ENCODE measurements around the gene PKP3. TPM values are rescaled to one million over a fixed set of nuclear protein-coding genes. Genes with fewer than 3 reads are reported as not detected.
A peak's percentile ranks its signal among the peaks of the same experiment; 100 is the strongest.
"Not testable (repeated sequence)": the region's sequence is repeated elsewhere in the genome, so short reads cannot be mapped to it uniquely, and the experiment has no call there.

Gene PKP3
- total RNA-seq, 5 donors from 2014 or later (not counting 1 experiment from before 2014, with no cell fraction given): 0.32 to 0.85 (median 0.47) TPM; not detected in 1

- ChIA-PET CTCF (no interaction called here), POLR2A (no interaction called here)
- H3K4me3 ChIP-seq (ENCODE audit: control insufficient read depth in 1 of 2, extremely low read depth in 1 of 2, low read length in 1 of 2): no peak overlapping the region
- DNase-seq (peak in 2 of 35 experiments; percentile 0 to 19), ATAC-seq (replicated peaks in 1 of 4) (no peak)
- H3K9me3 ChIP-seq: no peaks in the 10 kb centered on the region
- H3K9me3 Mint-ChIP-seq: no peaks in the 10 kb centered on the region
- peaks cover 10% of the 10 kb centered on the region for H3K36me3 Mint-ChIP-seq
- no peak overlapping the region for H3K27ac ChIP-seq (ENCODE audit: low read length)
- H3K4me3 Mint-ChIP-seq: no peak overlapping the region
- peaks cover 0 to 7% (median 4%) of the 10 kb centered on the region in 3 donors for H3K4me1 Mint-ChIP-seq
- H3K27ac Mint-ChIP-seq: no peak overlapping the region
- H3K4me1 ChIP-seq (ENCODE audit: control insufficient read depth in 1 of 2, extremely low read depth in 1 of 2, insufficient read depth in 2 of 2, low read length in 2 of 2): peaks cover 0 to 12% of the 10 kb centered on the region in 2 experiments
- H3K27me3 ChIP-seq (replicated peaks in 1 of 2; ENCODE audit: control insufficient read depth in 2 of 2, extremely low read depth in 1 of 2, insufficient read depth in 2 of 2, low read length in 1 of 2): no peaks in the 10 kb centered on the region
- WGBS (ENCODE audit: insufficient coverage): 97% methylated on average over 19 of the region's 21 CpGs
- H3K36me3 ChIP-seq (ENCODE audit: control insufficient read depth in 2 of 2, extremely low read depth in 1 of 2, insufficient read depth in 1 of 2, low read length in 1 of 2): no peaks in the 10 kb centered on the region
- H3K27me3 Mint-ChIP-seq: no peaks in the 10 kb centered on the region
These were observed 26.9 kb downstream of the PKP3 start for GRCh38 chr11:420911-421321.

- no peaks in the 10 kb centered on the region for H3K27me3 ChIP-seq (replicated peaks in 1 of 2; ENCODE audit: control insufficient read depth in 2 of 2, extremely low read depth in 1 of 2, insufficient read depth in 2 of 2, low read length in 1 of 2)
- ChIA-PET POLR2A (no interaction called here), CTCF (no interaction called here)
- Mint-ChIP-seq H3K27me3 (no peaks in the 10 kb centered on the region), H3K27ac (no peak overlapping the region), H3K4me1 (peaks cover 0 to 3% (median 0%) of the 10 kb centered on the region in 3 donors), H3K9me3 (no peaks in the 10 kb centered on the region), H3K4me3 (no peak overlapping the region), H3K36me3 (peaks cover 13% of the 10 kb centered on the region)
- H3K4me1 ChIP-seq (ENCODE audit: control insufficient read depth in 1 of 2, extremely low read depth in 1 of 2, insufficient read depth in 2 of 2, low read length in 2 of 2): peaks cover 0 to 7% of the 10 kb centered on the region in 2 experiments
- H3K27ac ChIP-seq (ENCODE audit: low read length): no peak overlapping the region
- peaks cover 4 to 5% of the 10 kb centered on the region in 2 donors for H3K36me3 ChIP-seq (ENCODE audit: control insufficient read depth in 2 of 2, extremely low read depth in 1 of 2, insufficient read depth in 1 of 2, low read length in 1 of 2)
- ATAC-seq (replicated peaks in 1 of 4) (no peak), DNase-seq (peak in 1 of 35 experiments; percentile 13)
- no peak overlapping the region for H3K4me3 ChIP-seq (ENCODE audit: control insufficient read depth in 1 of 2, extremely low read depth in 1 of 2, low read length in 1 of 2)
- 95% methylated on average over 8 of the region's 10 CpGs for WGBS (ENCODE audit: insufficient coverage)
- H3K9me3 ChIP-seq: no peaks in the 10 kb centered on the region
These were observed 28.2 kb downstream of the PKP3 start for GRCh38 chr11:422249-422656.

- H3K4me1 Mint-ChIP-seq: no peaks in the 10 kb centered on the region
- peaks cover 4 to 5% of the 10 kb centered on the region in 2 donors for H3K36me3 ChIP-seq (ENCODE audit: control insufficient read depth in 2 of 2, extremely low read depth in 1 of 2, insufficient read depth in 1 of 2, low read length in 1 of 2)
- WGBS (ENCODE audit: insufficient coverage): 90% methylated on average over 2 of the region's 4 CpGs
- ChIA-PET CTCF (no interaction called here), POLR2A (no interaction called here)
- ATAC-seq (replicated peaks in 1 of 4) (no peak), DNase-seq (no peak)
- H3K27me3 Mint-ChIP-seq: no peaks in the 10 kb centered on the region
- H3K27me3 ChIP-seq (replicated peaks in 1 of 2; ENCODE audit: control insufficient read depth in 2 of 2, extremely low read depth in 1 of 2, insufficient read depth in 2 of 2, low read length in 1 of 2): no peaks in the 10 kb centered on the region
- no peak overlapping the region for H3K27ac Mint-ChIP-seq
- peaks cover 20% of the 10 kb centered on the region for H3K36me3 Mint-ChIP-seq
- H3K4me3 ChIP-seq (ENCODE audit: control insufficient read depth in 1 of 2, extremely low read depth in 1 of 2, low read length in 1 of 2): no peak overlapping the region
- no peaks in the 10 kb centered on the region for H3K9me3 ChIP-seq
- H3K9me3 Mint-ChIP-seq: no peaks in the 10 kb centered on the region
- no peak overlapping the region for H3K4me3 Mint-ChIP-seq
- no peaks in the 10 kb centered on the region for H3K4me1 ChIP-seq (ENCODE audit: control insufficient read depth in 1 of 2, extremely low read depth in 1 of 2, insufficient read depth in 2 of 2, low read length in 2 of 2)
- H3K27ac ChIP-seq (ENCODE audit: low read length): no peak overlapping the region
These were observed 30.2 kb downstream of the PKP3 start for GRCh38 chr11:424232-424631.

GRCh38 chr11:424766-425165 lies 30.8 kb downstream of the PKP3 start:
- H3K27me3 Mint-ChIP-seq: not testable (repeated sequence)

GRCh38 chr11:425301-425700 lies 31.3 kb downstream of the PKP3 start:
- H3K4me1 Mint-ChIP-seq: no peaks in the 10 kb centered on the region

More at GRCh38 chr11:424766-425165, 30.8 kb downstream of the PKP3 start:
- H3K4me3 Mint-ChIP-seq; H3K4me1 ChIP-seq (ENCODE audit: control insufficient read depth in 1 of 2, extremely low read depth in 1 of 2, insufficient read depth in 2 of 2, low read length in 2 of 2); H3K9me3 ChIP-seq; CTCF ChIA-PET; H3K4me1 Mint-ChIP-seq; H3K27me3 ChIP-seq (replicated peaks in 1 of 2; ENCODE audit: control insufficient read depth in 2 of 2, extremely low read depth in 1 of 2, insufficient read depth in 2 of 2, low read length in 1 of 2); H3K27ac ChIP-seq (ENCODE audit: low read length); H3K36me3 ChIP-seq (ENCODE audit: control insufficient read depth in 2 of 2, extremely low read depth in 1 of 2, insufficient read depth in 1 of 2, low read length in 1 of 2); H3K4me3 ChIP-seq (ENCODE audit: control insufficient read depth in 1 of 2, extremely low read depth in 1 of 2, low read length in 1 of 2); H3K9me3 Mint-ChIP-seq; POLR2A ChIA-PET; DNase-seq; ATAC-seq (replicated peaks in 1 of 4); H3K27ac Mint-ChIP-seq: not testable (repeated sequence)
- peaks cover 22% of the 10 kb centered on the region for H3K36me3 Mint-ChIP-seq
- 94% methylated on average over 8 of the region's 45 CpGs for WGBS (ENCODE audit: insufficient coverage)

GRCh38 chr11:426851-427250 lies 32.8 kb downstream of the PKP3 start:
- no peak for ATAC-seq (replicated peaks in 1 of 4)
- Mint-ChIP-seq H3K9me3 (no peaks in the 10 kb centered on the region), H3K4me3 (no peak overlapping the region), H3K27me3 (no peaks in the 10 kb centered on the region), H3K4me1 (no peaks in the 10 kb centered on the region), H3K27ac (no peak overlapping the region), H3K36me3 (peaks cover 22% of the 10 kb centered on the region)
- Histone ChIP-seq H3K27ac (ENCODE audit: low read length) (no peak overlapping the region), H3K27me3 (replicated peaks in 1 of 2; ENCODE audit: control insufficient read depth in 2 of 2, extremely low read depth in 1 of 2, insufficient read depth in 2 of 2, low read length in 1 of 2) (no peaks in the 10 kb centered on the region), H3K4me1 (ENCODE audit: control insufficient read depth in 1 of 2, extremely low read depth in 1 of 2, insufficient read depth in 2 of 2, low read length in 2 of 2) (no peaks in the 10 kb centered on the region), H3K36me3 (ENCODE audit: control insufficient read depth in 2 of 2, extremely low read depth in 1 of 2, insufficient read depth in 1 of 2, low read length in 1 of 2) (peaks cover 5 to 6% of the 10 kb centered on the region in 2 donors), H3K4me3 (ENCODE audit: control insufficient read depth in 1 of 2, extremely low read depth in 1 of 2, low read length in 1 of 2) (no peak overlapping the region), H3K9me3 (no peaks in the 10 kb centered on the region)
- POLR2A ChIA-PET: no interaction called here
- WGBS (ENCODE audit: insufficient coverage): 95% methylated on average over 6 of the region's 8 CpGs
- CTCF ChIA-PET: interaction anchor here in 1 of 2 donors (0.5 to 0.6 kb wide), 2 partner anchors 9 to 1725 kb away, joined by 3 to 5 read pairs; no protein-coding TSS in a partner anchor
- DNase-seq: no peak

More at GRCh38 chr11:425301-425700, 31.3 kb downstream of the PKP3 start:
- Mint-ChIP-seq H3K27me3 (no peaks in the 10 kb centered on the region), H3K27ac (no peak overlapping the region), H3K4me3 (no peak overlapping the region), H3K9me3 (no peaks in the 10 kb centered on the region), H3K36me3 (peaks cover 22% of the 10 kb centered on the region)
- DNase-seq (no peak), ATAC-seq (replicated peaks in 1 of 4) (no peak)
- Histone ChIP-seq H3K4me3 (ENCODE audit: control insufficient read depth in 1 of 2, extremely low read depth in 1 of 2, low read length in 1 of 2) (no peak overlapping the region), H3K36me3 (ENCODE audit: control insufficient read depth in 2 of 2, extremely low read depth in 1 of 2, insufficient read depth in 1 of 2, low read length in 1 of 2) (peaks cover 4 to 5% of the 10 kb centered on the region in 2 donors), H3K27ac (ENCODE audit: low read length) (no peak overlapping the region), H3K9me3 (no peaks in the 10 kb centered on the region), H3K27me3 (replicated peaks in 1 of 2; ENCODE audit: control insufficient read depth in 2 of 2, extremely low read depth in 1 of 2, insufficient read depth in 2 of 2, low read length in 1 of 2) (no peaks in the 10 kb centered on the region), H3K4me1 (ENCODE audit: control insufficient read depth in 1 of 2, extremely low read depth in 1 of 2, insufficient read depth in 2 of 2, low read length in 2 of 2) (no peaks in the 10 kb centered on the region)
- WGBS (ENCODE audit: insufficient coverage): no CpG with 5 or more reads among the region's 4 CpGs
- ChIA-PET CTCF (interaction anchor here (0.6 to 0.7 kb wide), 2 partner anchors 39 to 142 kb away, joined by 3 to 4 read pairs; no protein-coding TSS in a partner anchor), POLR2A (no interaction called here)

GRCh38 chr11:428295-428694 lies 34.3 kb downstream of the PKP3 start:
- Histone ChIP-seq H3K9me3 (no peaks in the 10 kb centered on the region), H3K4me1 (ENCODE audit: control insufficient read depth in 1 of 2, extremely low read depth in 1 of 2, insufficient read depth in 2 of 2, low read length in 2 of 2) (no peaks in the 10 kb centered on the region), H3K27me3 (replicated peaks in 1 of 2; ENCODE audit: control insufficient read depth in 2 of 2, extremely low read depth in 1 of 2, insufficient read depth in 2 of 2, low read length in 1 of 2) (no peaks in the 10 kb centered on the region), H3K36me3 (ENCODE audit: control insufficient read depth in 2 of 2, extremely low read depth in 1 of 2, insufficient read depth in 1 of 2, low read length in 1 of 2) (peaks cover 5 to 16% of the 10 kb centered on the region in 2 donors), H3K4me3 (ENCODE audit: control insufficient read depth in 1 of 2, extremely low read depth in 1 of 2, low read length in 1 of 2) (no peak overlapping the region), H3K27ac (ENCODE audit: low read length) (no peak overlapping the region)
- Mint-ChIP-seq H3K4me3 (no peak overlapping the region), H3K36me3 (peaks cover 22% of the 10 kb centered on the region), H3K27me3 (no peaks in the 10 kb centered on the region), H3K9me3 (no peaks in the 10 kb centered on the region), H3K27ac (no peak overlapping the region), H3K4me1 (no peaks in the 10 kb centered on the region)
- POLR2A ChIA-PET: no interaction called here
- no peak for ATAC-seq (replicated peaks in 1 of 4)
- DNase-seq: no peak
- 94% methylated on average over 24 of the region's 24 CpGs for WGBS (ENCODE audit: insufficient coverage)
- CTCF ChIA-PET: no interaction called here
